ENCODE data around the gene GGNBP2.
"Not testable (repeated sequence)": the region's sequence is repeated elsewhere in the genome, so short reads cannot be mapped to it uniquely, and the experiment has no call there.

GGNBP2 gene, protein sequence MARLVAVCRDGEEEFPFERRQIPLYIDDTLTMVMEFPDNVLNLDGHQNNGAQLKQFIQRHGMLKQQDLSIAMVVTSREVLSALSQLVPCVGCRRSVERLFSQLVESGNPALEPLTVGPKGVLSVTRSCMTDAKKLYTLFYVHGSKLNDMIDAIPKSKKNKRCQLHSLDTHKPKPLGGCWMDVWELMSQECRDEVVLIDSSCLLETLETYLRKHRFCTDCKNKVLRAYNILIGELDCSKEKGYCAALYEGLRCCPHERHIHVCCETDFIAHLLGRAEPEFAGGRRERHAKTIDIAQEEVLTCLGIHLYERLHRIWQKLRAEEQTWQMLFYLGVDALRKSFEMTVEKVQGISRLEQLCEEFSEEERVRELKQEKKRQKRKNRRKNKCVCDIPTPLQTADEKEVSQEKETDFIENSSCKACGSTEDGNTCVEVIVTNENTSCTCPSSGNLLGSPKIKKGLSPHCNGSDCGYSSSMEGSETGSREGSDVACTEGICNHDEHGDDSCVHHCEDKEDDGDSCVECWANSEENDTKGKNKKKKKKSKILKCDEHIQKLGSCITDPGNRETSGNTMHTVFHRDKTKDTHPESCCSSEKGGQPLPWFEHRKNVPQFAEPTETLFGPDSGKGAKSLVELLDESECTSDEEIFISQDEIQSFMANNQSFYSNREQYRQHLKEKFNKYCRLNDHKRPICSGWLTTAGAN

GRCh38 chr17:36544307-36545076 is at the start of gene GGNBP2:
Gene GGNBP2, plus strand, starts transcription at chr17:36544919. Its CDS starts 806 bp downstream, at chr17:36545725.
- DNase-seq = peak in 55 of 56 donors; percentile 54 to 92 (median 85)

- DNase-seq = no peak
Measured at GRCh38 chr17:36495076-36495578, 49.6 kb upstream of the GGNBP2 start.

GRCh38 chr17:36496018-36496789 is 48.5 kb upstream of the GGNBP2 start:
- peak in 33 of 56 donors; percentile 4 to 62 (median 20) for DNase-seq

GRCh38 chr17:36498155-36498554 is 46.6 kb upstream of the GGNBP2 start:
- DNase-seq = no peak

DNA sequence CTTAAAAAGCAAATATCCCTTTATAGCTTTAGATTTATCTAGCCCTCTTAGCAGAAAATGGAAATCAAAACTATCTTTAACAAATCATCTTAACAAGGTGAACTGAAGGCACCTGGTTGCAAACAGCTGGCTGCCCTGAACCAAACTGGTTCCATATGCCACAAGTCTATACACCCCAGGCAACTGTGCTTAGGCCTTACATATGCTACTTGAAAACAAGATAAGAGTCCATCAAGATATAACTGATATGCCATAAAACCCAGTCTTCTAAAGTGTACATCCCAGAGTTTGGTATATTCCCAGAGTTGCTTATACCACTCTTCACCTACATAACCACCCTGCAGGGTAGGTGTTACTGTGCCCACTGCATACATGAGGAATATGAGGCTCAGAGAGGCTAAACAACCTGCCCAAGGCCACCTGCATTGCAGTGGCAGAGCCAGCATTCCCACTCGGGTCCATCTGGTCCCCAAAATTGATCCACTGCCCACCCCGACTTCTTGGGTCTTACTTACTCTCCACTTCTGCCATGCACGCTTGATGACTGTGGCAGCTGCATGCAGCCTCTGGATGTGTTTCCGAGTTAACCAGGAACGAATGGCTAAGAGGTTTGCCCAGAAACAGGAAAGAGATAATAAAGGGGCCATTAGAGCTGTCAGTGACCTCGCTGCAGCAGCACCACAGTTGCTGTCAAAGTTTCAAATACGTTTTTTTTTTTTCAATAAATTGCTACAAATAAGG is 46.0 kb upstream of the GGNBP2 start:
- no peak for DNase-seq

GRCh38 chr17:36500745-36501225 is 43.9 kb upstream of the GGNBP2 start:
- DNase-seq = no peak

GRCh38 chr17:36501351-36501750 is 43.4 kb upstream of the GGNBP2 start:
- DNase-seq = no peak

- DNase-seq = no peak
Measured at GRCh38 chr17:36501963-36502362, 42.8 kb upstream of the GGNBP2 start.

DNA sequence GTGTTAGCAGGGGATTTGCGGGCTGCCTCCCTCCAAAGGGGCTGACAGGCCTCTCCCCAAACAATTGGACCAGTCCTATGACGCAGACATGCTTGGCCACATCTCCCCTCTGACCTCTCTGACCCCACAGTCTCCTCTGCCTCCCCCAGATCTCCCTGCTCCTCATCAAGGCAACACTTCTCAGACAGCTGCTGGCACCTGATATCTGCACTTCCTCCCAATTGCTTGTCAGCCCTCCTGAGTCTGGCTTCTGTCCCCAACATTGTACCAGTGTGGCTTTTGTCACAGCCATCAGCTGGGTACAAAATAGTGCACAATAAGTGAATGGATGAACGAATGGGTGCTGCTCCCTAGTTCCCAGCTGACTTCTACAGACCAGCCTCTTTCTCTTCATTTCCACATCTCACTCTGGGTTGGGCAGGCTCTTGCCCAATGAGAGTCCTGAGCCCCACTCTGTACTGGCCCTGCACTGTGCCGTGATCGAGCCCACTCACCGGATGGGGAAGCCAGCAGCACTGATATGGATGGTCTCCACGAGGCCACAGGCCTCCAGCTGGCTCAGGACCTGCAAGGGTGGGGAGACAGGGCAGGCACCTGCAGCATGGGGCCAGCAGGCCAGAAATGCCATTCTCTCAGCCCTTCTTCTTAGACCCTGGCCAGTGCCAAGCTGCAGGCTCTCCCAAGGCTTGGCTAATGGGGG is 41.1 kb upstream of the GGNBP2 start:
- DNase-seq = no peak

DNA sequence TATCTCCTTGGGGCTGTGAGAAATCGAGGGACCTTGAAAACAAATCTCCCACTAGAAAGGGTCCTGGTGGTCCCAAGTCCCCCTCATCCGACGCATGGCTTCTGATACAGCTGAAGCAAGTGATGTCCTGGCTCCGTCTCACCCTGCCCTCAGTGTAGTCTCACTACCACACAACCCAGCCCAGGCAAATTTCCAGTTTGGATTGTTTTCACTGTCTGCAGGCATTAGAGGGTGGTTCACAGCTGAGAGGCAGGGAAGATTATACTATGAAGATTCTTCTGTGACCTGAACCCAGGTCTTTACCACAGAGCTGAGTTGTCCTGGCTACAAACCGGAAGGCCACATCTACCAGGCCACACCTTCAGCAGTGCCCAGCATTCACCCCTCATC is 40.6 kb upstream of the GGNBP2 start:
- no peak for DNase-seq

DNA sequence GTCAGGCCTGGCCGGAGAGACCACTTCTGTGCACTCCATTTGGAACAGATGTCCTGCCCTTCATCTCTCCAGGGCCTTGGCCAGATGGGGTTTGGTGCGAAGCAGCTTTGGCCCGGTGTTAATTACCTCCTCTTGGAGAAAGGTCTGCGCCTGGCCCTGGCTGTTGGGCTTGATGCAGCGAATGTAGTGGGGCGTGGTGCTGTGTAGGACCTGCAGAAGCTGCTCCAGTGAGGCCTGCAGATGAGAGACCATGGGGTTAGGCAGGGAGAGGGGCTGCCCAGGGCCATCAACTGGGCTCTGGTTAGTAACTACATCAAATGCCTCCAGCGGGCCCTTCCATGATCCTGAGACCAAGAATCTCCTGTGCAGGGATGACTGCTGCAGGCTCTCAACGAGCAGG is 39.5 kb upstream of the GGNBP2 start:
- DNase-seq = no peak

DNA sequence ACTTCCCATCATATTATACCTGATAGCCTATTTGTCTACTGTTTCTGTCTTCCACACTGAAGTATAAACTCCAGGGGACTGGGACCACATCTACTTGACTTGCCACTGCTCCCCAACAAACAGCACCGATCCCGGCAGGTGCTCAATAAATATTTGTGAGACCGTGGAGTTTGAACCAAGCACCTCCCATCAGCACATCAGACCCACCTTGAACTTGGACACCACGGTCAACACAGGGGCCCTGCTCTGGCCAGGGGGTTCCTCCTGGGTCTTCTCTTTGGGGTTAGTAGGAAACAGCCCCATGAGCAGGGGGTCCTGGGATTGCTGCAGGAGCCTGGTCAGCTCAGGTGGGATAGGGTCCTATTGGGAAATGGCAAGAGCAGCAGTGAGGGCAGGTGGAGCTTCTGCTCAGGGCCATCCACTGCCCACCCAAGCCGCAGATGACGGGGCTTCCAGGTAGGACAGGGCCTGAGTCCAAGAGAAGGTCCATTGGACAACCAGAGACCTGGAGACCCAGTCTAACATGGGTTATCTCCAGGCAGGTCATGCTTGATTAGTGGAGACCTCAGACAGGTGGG is 38.4 kb upstream of the GGNBP2 start:
- DNase-seq = no peak

DNA sequence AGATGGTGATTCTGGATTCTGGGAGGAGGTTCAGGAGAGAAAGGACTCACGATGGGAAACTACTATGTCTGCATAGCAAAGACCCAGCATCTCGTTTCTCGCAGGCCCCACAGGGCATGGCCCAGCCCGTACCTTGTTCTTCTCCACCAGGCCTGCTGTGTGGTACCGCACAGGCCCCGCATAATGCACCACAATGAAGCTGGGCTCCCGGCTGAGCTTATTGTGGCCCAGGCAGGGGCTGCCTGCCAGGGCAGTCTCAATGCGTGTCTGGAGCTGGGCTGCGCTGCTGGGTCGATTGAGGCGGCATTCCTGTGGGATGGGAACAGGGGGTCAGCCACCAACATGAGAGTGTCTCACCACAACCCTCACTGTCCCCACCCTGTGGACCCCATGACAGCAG is 37.9 kb upstream of the GGNBP2 start:
- no peak for DNase-seq

- DNase-seq = no peak
Measured at GRCh38 chr17:36507266-36507665, 37.5 kb upstream of the GGNBP2 start.

- DNase-seq = not testable (repeated sequence)
Measured at GRCh38 chr17:36508439-36508838, 36.3 kb upstream of the GGNBP2 start.

- DNase-seq = no peak
Measured at GRCh38 chr17:36509272-36509985, 35.3 kb upstream of the GGNBP2 start.

GRCh38 chr17:36510636-36511035 is 34.1 kb upstream of the GGNBP2 start:
- no peak for DNase-seq

DNA sequence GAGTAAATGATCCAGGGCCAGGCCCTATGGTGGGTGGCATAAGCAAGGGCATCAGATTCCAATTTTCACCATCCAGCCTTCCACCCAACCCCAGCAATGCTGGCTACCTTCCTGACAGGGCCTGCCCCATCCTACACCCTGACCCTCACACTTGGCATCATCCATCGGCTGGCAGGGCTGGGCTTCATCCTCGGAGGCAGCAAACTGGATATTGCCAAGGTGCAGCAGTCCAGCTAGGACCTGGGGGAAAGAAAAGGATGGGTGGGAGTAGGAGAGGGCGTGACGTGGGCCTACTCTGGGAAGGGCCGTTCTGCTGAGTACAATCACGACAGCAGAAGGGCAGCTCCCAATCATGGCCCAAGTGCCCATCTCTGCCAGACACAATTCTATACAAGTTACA is 33.5 kb upstream of the GGNBP2 start:
- DNase-seq = no peak
